IMR-90 (cell line): ENCODE results near the gene ITPR2. TPM values are rescaled to one million over a fixed set of nuclear protein-coding genes. Genes with fewer than 3 reads are reported as not detected.

ENCODE experiments used
- ATAC-seq: fragments of 200-7000 bp; cut with Tn5 transposase; 2 replicates; pipeline ENCODE4 v1.9.1; 2020; ENCODE audit warnings: low read depth, mild to moderate bottlenecking, moderate library complexity
- BruUV-seq: library from RNA; stranded (reverse); fragments of 400-500 nt; replicated peaks from 2 replicates; lab custom pipeline; 2021; lab: Mats Ljungman, UMichigan
- CTCF ChIA-PET: fragments of 300-600 bp; formaldehyde crosslinking; extraction: SDS; loops from one replicate; lab custom pipeline; 2021; ENCODE audit warnings: antibody characterized with exemption; lab: Yijun Ruan, JAX
- POLR2A ChIA-PET: fragments of 300-600 bp; sonication (Branson Sonifier 250); formaldehyde crosslinking; loops from one replicate; lab custom pipeline; 2022; ENCODE audit warnings: antibody characterized with exemption; ENCODE audit not compliant: unreplicated experiment; lab: Charles Lee
- DNase-seq: peaks from one replicate; pipeline ENCODE4 v3.0.0; 2013
- H2AFZ ChIP-seq: replicated peaks from 2 replicates; pipeline ENCODE3; 2013; ENCODE audit warnings: low read length, mild to moderate bottlenecking; ENCODE audit not compliant: poor library complexity
- H2AK5ac ChIP-seq: 2 replicates; pipeline ENCODE4 v1.6.1; 2013; ENCODE audit warnings: low read depth, low read length, inconsistent platforms
- H2AK9ac ChIP-seq: replicated peaks from 2 replicates; pipeline ENCODE3; 2013; ENCODE audit warnings: mild to moderate bottlenecking, low read depth, low read length, moderate library complexity; ENCODE audit not compliant: poor library complexity
- H2BK120ac ChIP-seq: 2 replicates; pipeline ENCODE4 v1.6.1; 2013; ENCODE audit warnings: low read depth, low read length, inconsistent platforms
- H2BK15ac ChIP-seq: 3 replicates; pipeline ENCODE4 v1.6.1; 2013; ENCODE audit warnings: low read depth, low read length, inconsistent platforms
- H2BK20ac ChIP-seq: 2 replicates; pipeline ENCODE4 v1.6.1; 2013; ENCODE audit warnings: low read depth, mild to moderate bottlenecking, inconsistent platforms, low read length, moderate library complexity
- H2BK5ac ChIP-seq: 2 replicates; pipeline ENCODE4 v1.6.1; 2013; ENCODE audit warnings: mild to moderate bottlenecking, low read depth, low read length, inconsistent platforms; ENCODE audit not compliant: poor library complexity, severe bottlenecking
- H3K14ac ChIP-seq: replicated peaks from 2 replicates; pipeline ENCODE4 v1.6.1; 2013; ENCODE audit warnings: low read depth, low read length, inconsistent platforms
- H3K18ac ChIP-seq: 2 replicates; pipeline ENCODE4 v1.6.1; 2013; ENCODE audit warnings: low read depth, low read length, control low read depth
- H3K23ac ChIP-seq: 2 replicates; pipeline ENCODE4 v1.6.1; 2013; ENCODE audit warnings: low read depth, low read length, inconsistent platforms
- H3K27ac ChIP-seq: 2 replicates; pipeline ENCODE4 v1.5.1; 2013; ENCODE audit warnings: mild to moderate bottlenecking, control low read depth, low read length; ENCODE audit not compliant: insufficient read depth
- H3K27me3 ChIP-seq: 2 replicates; pipeline ENCODE4 v1.6.1; 2013; ENCODE audit warnings: low read length; ENCODE audit not compliant: control insufficient read depth, insufficient read depth
- H3K36me3 ChIP-seq: 2 replicates; pipeline ENCODE4 v1.6.1; 2013; ENCODE audit warnings: low read length, mixed read lengths; ENCODE audit not compliant: control insufficient read depth, insufficient read depth
- H3K4ac ChIP-seq: 2 replicates; pipeline ENCODE4 v1.6.1; 2013; ENCODE audit warnings: low read depth, low read length, inconsistent platforms
- H3K4me1 ChIP-seq: 2 replicates; pipeline ENCODE4 v1.6.1; 2013; ENCODE audit warnings: low read length, mixed read lengths; ENCODE audit not compliant: control insufficient read depth, insufficient read depth
- H3K4me2 ChIP-seq: 2 replicates; pipeline ENCODE4 v1.6.1; 2013; ENCODE audit warnings: low read depth, mild to moderate bottlenecking, control low read depth, low read length, moderate library complexity
- H3K4me3 ChIP-seq: 2 replicates; pipeline ENCODE4 v1.5.1; 2013; ENCODE audit warnings: low read depth, mild to moderate bottlenecking, control low read depth, low read length, moderate library complexity; ENCODE audit not compliant: insufficient read depth
- H3K56ac ChIP-seq: 2 replicates; pipeline ENCODE4 v1.6.1; 2013; ENCODE audit warnings: low read length, inconsistent platforms; ENCODE audit not compliant: insufficient read depth; ENCODE audit errors: extremely low read depth
- H3K79me1 ChIP-seq, 2 experiments: 2 replicates each; pipeline ENCODE4 v1.6.1; 2013; ENCODE audit warnings: low read length in 2 of 2, inconsistent platforms in 1 of 2, low read depth in 1 of 2
- H3K9ac ChIP-seq: 2 replicates; pipeline ENCODE4 v1.6.1; 2013; ENCODE audit warnings: low read depth, low read length, control low read depth
- H3K9me1 ChIP-seq: 2 replicates; pipeline ENCODE4 v1.6.1; 2013; ENCODE audit warnings: low read length, inconsistent platforms; ENCODE audit not compliant: insufficient read depth
- H3K9me3 ChIP-seq: 2 replicates; pipeline ENCODE4 v1.6.1; 2013; ENCODE audit warnings: low read length; ENCODE audit not compliant: control insufficient read depth, insufficient read depth
- H4K20me1 ChIP-seq: 2 replicates; pipeline ENCODE4 v1.6.1; 2013; ENCODE audit warnings: low read length, inconsistent platforms; ENCODE audit not compliant: insufficient read depth
- H4K5ac ChIP-seq: 2 replicates; pipeline ENCODE4 v1.6.1; 2013; ENCODE audit warnings: mild to moderate bottlenecking, low read depth, low read length, control low read depth
- H4K8ac ChIP-seq, 2 experiments: 2 replicates each; pipeline ENCODE4 v1.6.1; 2013; ENCODE audit warnings: low read depth in 2 of 2, low read length in 2 of 2, control low read depth in 1 of 2, inconsistent platforms in 1 of 2
- H4K91ac ChIP-seq: 2 replicates; pipeline ENCODE4 v1.6.1; 2013; ENCODE audit warnings: low read depth, low read length, inconsistent platforms; ENCODE audit not compliant: insufficient read depth
- BHLHE40 ChIP-seq: fragments of 150-350 bp; IDR thresholded peaks from 2 replicates; pipeline ENCODE4 v1.6.1; 2016; ENCODE audit warnings: mild to moderate bottlenecking, low read depth, low read length
- CEBPB ChIP-seq: IDR thresholded peaks from 2 replicates; pipeline ENCODE4 v1.6.1; 2012; ENCODE audit warnings: low read depth, low read length, improper control_type of control experiment
- FOS ChIP-seq: fragments of 150-350 bp; IDR thresholded peaks from 2 replicates; pipeline ENCODE4 v1.6.1; 2016; ENCODE audit warnings: low read depth, low read length
- MAFK ChIP-seq: IDR thresholded peaks from 2 replicates; pipeline ENCODE4 v1.6.1; 2012; ENCODE audit warnings: low read depth, low read length, improper control_type of control experiment
- MAZ ChIP-seq: IDR thresholded peaks from 2 replicates; pipeline ENCODE4 v1.6.1; 2012; ENCODE audit warnings: low read depth, mild to moderate bottlenecking, low read length, improper control_type of control experiment, moderate library complexity, borderline replicate concordance
- MXI1 ChIP-seq: IDR thresholded peaks from 2 replicates; pipeline ENCODE4 v1.6.1; 2012; ENCODE audit warnings: low read depth, mild to moderate bottlenecking, low read length, moderate library complexity, borderline replicate concordance
- NFE2L2 ChIP-seq: fragments of 150-350 bp; IDR thresholded peaks from 2 replicates; pipeline ENCODE4 v1.6.1; 2016; ENCODE audit warnings: low read depth, mild to moderate bottlenecking, low read length
- POLR2A ChIP-seq: IDR thresholded peaks from 2 replicates; pipeline ENCODE4 v1.6.1; 2012; ENCODE audit warnings: mild to moderate bottlenecking, low read depth, low read length
- RCOR1 ChIP-seq: IDR thresholded peaks from 2 replicates; pipeline ENCODE4 v1.6.1; 2012; ENCODE audit warnings: mild to moderate bottlenecking, low read length, improper control_type of control experiment; ENCODE audit not compliant: insufficient replicate concordance
- SMC3 ChIP-seq: fragments of 150-350 bp; IDR thresholded peaks from 2 replicates; pipeline ENCODE4 v1.6.1; 2016; ENCODE audit warnings: low read depth, mild to moderate bottlenecking, antibody characterized with exemption, low read length, moderate library complexity
- WGBS, 2 experiments: methylation state at CpG; one replicate each; pipeline versions ENCODE4 v1.1.5 to v1.1.7; 2013; ENCODE audit warnings: missing lambda C conversion rate in 2 of 2; ENCODE audit not compliant: insufficient read length in 1 of 2; ENCODE audit errors: extremely low coverage in 2 of 2; 5-methylcytosine and 5-hydroxymethylcytosine counted together
- dilution Hi-C: fragments of 300-500 bp; cut with HindIII; formaldehyde crosslinking; loops from one replicate; pipeline ENCODE4 v1.14.3; 2018; ENCODE audit warnings: low sequenced_read_pairs; ENCODE audit not compliant: unreplicated experiment
- in situ Hi-C: fragments of 300-500 bp; cut with MboI; formaldehyde crosslinking; loops from 3 replicates; pipeline ENCODE4 v1.14.3; 2019; ENCODE audit warnings: low sequenced_read_pairs, inconsistent platforms, mixed read lengths
- intact Hi-C: fragments of 100-400 bp; cut with micrococcal nuclease; formaldehyde crosslinking; loops from 2 replicates; pipeline ENCODE4 v1.10.0; 2022
- polyA plus RNA-seq, 3 experiments: library from polyadenylated mRNA; depleted of rRNA; stranded (reverse); fragments of >200 nt; gene quantifications; 2 replicates each; pipeline ENCODE4 v1.2.3, GENCODE V29; 2012; ENCODE audit warnings: low replicate concordance in 1 of 3
- total RNA-seq: library from RNA; depleted of rRNA; stranded (reverse); fragments of >200 nt; gene quantifications from 2 replicates; pipeline ENCODE4 v1.2.3, GENCODE V29; 2012
- TF ChIP-seq, protein P1 (sequence below): conservative IDR thresholded peaks from 2 replicates; pipeline ENCODE4 v1.5.1; 2012; ENCODE audit warnings: mild to moderate bottlenecking, low read depth, low read length, improper control_type of control experiment
- TF ChIP-seq, protein P2 (sequence below): fragments of 150-350 bp; IDR thresholded peaks from 2 replicates; pipeline ENCODE4 v1.6.1; 2016; ENCODE audit warnings: low read depth, mild to moderate bottlenecking, low read length, moderate library complexity, borderline replicate concordance
- TF ChIP-seq, protein P3 (sequence below): fragments of 150-350 bp; IDR thresholded peaks from 2 replicates; pipeline ENCODE4 v1.6.1; 2017; ENCODE audit warnings: mild to moderate bottlenecking, antibody characterized with exemption, low read length, low read depth

The ITPR2 gene
- total and polyA plus RNA-seq, 2 of the 4 experiments (the other 2 are of a cell fraction) = 1.2 to 9.0 TPM

DNA sequence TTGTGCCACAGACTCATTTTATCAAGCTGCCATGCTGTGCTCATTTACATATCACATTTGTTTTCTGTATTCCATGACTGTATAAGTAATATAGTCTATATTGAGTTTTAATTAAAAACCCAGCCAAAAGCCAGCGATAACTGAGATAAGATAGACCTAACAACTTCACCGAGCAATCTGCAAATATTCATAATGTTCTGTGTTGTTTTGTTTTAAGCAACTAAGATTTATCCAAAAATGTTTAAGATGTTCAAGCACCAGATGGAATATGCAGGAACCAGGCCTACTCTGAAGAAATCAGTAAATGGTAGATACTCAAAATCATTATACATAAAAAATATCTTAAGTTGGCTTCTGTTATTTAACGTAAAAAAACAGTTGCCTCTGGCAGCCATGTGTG lies 295.3 kb downstream of the ITPR2 start:
- intact Hi-C loops = no loop called here
- Histone ChIP-seq H3K9me3 (no peaks in the 10 kb centered on the region), H3K14ac (no peak overlapping the region), H3K36me3 (no peaks in the 10 kb centered on the region), H2AFZ (no peak overlapping the region), H3K79me1 (no peaks in the 10 kb centered on the region), H3K56ac (no peak overlapping the region), H3K4ac (no peak overlapping the region), H2BK15ac (no peak overlapping the region), H2BK120ac (no peak overlapping the region), H4K8ac (no peak overlapping the region), H2BK20ac (no peak overlapping the region), H4K20me1 (no peaks in the 10 kb centered on the region), H3K9me1 (no peaks in the 10 kb centered on the region), H3K4me2 (no peak overlapping the region), H2BK5ac (no peak overlapping the region), H3K9ac (no peak overlapping the region), H3K27ac (no peak overlapping the region), H3K23ac (no peak overlapping the region), H3K4me1 (no peaks in the 10 kb centered on the region), H4K91ac (no peak overlapping the region), H3K27me3 (no peaks in the 10 kb centered on the region), H4K5ac (no peak overlapping the region), H3K4me3 (no peak overlapping the region), H3K18ac (no peak overlapping the region), H2AK9ac (no peak overlapping the region), H2AK5ac (no peak overlapping the region)
- DNase-seq = no peak
- in situ Hi-C loops = no loop called here
- CTCF ChIA-PET = no interaction called here
- TF ChIP-seq RCOR1 = no peak
- TF ChIP-seq, protein P1, sequence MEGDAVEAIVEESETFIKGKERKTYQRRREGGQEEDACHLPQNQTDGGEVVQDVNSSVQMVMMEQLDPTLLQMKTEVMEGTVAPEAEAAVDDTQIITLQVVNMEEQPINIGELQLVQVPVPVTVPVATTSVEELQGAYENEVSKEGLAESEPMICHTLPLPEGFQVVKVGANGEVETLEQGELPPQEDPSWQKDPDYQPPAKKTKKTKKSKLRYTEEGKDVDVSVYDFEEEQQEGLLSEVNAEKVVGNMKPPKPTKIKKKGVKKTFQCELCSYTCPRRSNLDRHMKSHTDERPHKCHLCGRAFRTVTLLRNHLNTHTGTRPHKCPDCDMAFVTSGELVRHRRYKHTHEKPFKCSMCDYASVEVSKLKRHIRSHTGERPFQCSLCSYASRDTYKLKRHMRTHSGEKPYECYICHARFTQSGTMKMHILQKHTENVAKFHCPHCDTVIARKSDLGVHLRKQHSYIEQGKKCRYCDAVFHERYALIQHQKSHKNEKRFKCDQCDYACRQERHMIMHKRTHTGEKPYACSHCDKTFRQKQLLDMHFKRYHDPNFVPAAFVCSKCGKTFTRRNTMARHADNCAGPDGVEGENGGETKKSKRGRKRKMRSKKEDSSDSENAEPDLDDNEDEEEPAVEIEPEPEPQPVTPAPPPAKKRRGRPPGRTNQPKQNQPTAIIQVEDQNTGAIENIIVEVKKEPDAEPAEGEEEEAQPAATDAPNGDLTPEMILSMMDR = no peak
- TF ChIP-seq BHLHE40 = no peak
- no peak for TF ChIP-seq POLR2A
- TF ChIP-seq, protein P2, sequence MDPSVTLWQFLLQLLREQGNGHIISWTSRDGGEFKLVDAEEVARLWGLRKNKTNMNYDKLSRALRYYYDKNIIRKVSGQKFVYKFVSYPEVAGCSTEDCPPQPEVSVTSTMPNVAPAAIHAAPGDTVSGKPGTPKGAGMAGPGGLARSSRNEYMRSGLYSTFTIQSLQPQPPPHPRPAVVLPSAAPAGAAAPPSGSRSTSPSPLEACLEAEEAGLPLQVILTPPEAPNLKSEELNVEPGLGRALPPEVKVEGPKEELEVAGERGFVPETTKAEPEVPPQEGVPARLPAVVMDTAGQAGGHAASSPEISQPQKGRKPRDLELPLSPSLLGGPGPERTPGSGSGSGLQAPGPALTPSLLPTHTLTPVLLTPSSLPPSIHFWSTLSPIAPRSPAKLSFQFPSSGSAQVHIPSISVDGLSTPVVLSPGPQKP = no peak
- no peak for TF ChIP-seq MAFK
- TF ChIP-seq, protein P3, sequence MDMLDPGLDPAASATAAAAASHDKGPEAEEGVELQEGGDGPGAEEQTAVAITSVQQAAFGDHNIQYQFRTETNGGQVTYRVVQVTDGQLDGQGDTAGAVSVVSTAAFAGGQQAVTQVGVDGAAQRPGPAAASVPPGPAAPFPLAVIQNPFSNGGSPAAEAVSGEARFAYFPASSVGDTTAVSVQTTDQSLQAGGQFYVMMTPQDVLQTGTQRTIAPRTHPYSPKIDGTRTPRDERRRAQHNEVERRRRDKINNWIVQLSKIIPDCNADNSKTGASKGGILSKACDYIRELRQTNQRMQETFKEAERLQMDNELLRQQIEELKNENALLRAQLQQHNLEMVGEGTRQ = no peak
- no peak for TF ChIP-seq NFE2L2
- no peak for TF ChIP-seq CEBPB
- TF ChIP-seq FOS = no peak
- no peak for TF ChIP-seq MXI1
- TF ChIP-seq MAZ = no peak
- TF ChIP-seq SMC3 = no peak
- WGBS, 2 experiments = no CpG with 5 or more reads among the region's 3 CpGs
- dilution Hi-C loops = no loop called here
- no TSS peak for BruUV-seq
- no peak for ATAC-seq
- POLR2A ChIA-PET = no interaction called here
